ENCODE measurements around the gene MRPL14.

- TF ChIP-seq EZH2 (IDR thresholded peaks at IDR 0.05): no peak
- no peak for TF ChIP-seq POLR2AphosphoS5 (IDR thresholded peaks at IDR 0.05; ENCODE audit: borderline replicate concordance, low read depth, low read length)
Observed at GRCh38 chr6:44086931-44087574, 40.2 kb downstream of the MRPL14 start.
